GM12864 (cell line): ENCODE results near the gene RAET1G.

Experiments used
- DNase-seq: peaks from one replicate; pipeline ENCODE4 v3.0.0-alpha.2; 2011; ENCODE audit warnings: low read depth
- H3K4me3 ChIP-seq: 2 replicates; pipeline ENCODE4 v1.5.1; 2011; ENCODE audit warnings: mild to moderate bottlenecking, low read depth, low read length, control low read depth
- TF ChIP-seq, protein P1 (sequence below): IDR thresholded peaks from 2 replicates; pipeline ENCODE4 v1.5.1; 2011; ENCODE audit warnings: low read depth, mild to moderate bottlenecking, moderate library complexity, low read length, control low read depth, inconsistent platforms; ENCODE audit errors: missing control alignments

RAET1G gene

DNA sequence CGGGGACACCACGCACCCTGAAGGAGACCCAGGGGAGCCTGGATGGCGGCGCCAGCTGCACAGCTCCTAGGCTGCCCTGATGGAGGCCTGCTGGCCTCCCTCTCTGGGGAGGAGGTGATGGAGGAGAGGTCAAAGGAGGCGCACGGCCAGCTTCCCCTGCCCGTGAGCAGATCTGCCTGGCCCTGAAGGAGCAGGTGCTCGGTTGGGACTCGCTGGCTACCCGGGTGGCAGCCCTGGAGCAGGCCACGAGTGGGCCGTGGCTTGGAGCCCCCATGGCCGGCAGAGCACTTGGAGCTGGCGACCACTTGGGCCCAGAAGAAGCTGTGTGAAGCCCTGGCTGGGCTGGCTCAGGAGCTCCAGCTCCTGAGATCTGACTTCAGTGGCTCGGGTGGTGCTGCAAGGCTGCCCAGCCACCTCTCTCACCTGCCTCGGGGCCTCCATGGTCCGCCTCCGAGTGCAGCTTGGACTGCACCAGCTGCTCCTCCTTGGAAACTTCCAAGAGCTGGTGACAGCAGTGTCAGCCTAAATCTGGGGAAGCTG lies 17.5 kb downstream of the RAET1G start:
- H3K4me3 ChIP-seq: no peak overlapping the region
- TF ChIP-seq, protein P1, sequence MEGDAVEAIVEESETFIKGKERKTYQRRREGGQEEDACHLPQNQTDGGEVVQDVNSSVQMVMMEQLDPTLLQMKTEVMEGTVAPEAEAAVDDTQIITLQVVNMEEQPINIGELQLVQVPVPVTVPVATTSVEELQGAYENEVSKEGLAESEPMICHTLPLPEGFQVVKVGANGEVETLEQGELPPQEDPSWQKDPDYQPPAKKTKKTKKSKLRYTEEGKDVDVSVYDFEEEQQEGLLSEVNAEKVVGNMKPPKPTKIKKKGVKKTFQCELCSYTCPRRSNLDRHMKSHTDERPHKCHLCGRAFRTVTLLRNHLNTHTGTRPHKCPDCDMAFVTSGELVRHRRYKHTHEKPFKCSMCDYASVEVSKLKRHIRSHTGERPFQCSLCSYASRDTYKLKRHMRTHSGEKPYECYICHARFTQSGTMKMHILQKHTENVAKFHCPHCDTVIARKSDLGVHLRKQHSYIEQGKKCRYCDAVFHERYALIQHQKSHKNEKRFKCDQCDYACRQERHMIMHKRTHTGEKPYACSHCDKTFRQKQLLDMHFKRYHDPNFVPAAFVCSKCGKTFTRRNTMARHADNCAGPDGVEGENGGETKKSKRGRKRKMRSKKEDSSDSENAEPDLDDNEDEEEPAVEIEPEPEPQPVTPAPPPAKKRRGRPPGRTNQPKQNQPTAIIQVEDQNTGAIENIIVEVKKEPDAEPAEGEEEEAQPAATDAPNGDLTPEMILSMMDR: no peak
- no peak for DNase-seq

DNA sequence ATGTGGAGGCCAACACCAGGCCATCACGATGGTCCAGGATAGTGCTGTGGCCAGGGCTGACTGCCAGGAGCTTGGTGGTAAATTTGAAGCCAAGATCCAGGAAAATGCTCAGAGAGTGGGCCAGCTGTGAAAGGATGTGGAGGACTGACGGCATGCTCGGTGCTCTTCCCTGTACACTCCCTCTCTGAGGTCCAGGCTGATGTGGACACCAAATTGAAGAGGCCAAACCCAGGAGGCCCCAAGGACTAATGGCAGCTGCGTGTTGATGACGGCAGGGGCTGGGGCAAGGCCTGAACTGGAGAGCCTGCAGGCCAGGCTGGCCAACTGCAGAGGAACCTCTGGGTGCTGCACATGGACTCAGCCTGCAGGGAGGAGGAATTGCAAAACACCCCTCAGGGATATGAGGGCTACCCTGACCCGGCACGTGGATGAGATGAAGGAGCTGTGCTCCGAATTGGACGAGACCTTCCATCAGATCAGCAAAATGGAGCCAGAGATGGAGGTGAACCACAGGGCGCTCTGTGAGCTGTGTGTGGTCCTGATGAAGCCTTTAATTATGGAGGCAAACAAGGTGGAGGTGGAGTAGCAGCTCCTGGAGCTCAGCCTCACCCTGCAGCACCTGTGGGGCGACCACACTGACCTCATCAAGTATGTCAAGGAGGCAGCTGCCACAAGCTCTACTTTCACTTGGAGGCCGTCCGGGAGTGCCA lies 18.1 kb downstream of the RAET1G start:
- DNase-seq: no peak
- TF ChIP-seq, protein P1: no peak
- no peak overlapping the region for H3K4me3 ChIP-seq

DNA sequence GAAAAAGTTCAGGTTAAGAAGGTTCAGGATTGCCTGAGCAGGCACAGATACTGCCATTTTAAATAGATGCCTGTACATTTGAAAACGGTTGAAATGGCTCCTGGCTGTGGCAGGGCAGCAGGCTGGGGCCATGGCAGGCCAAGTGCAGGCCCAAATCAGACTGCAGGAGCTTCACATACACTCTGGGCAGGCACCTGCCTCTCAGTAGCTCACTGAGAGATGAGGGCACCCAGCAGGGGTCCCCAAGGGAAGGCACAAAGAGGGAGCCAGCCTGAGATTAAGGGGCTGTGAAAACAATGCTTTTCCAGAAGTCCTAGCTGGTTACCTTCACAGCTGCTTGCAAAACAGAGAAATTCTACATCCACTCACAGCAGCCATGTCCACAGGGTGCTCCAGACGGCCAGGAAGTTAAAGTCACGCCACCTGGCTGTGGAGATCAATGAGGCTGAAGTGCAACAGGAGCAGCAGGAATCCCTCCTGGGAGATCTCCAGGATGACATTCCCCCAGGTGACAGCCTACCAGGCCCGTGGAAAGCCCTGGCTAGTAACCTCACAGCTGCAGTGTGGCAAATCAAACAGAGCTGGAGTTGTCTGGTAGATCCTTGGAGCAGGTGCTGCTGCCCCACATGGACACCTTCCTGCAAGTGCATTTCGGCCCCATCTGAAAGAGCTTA lies 18.8 kb downstream of the RAET1G start:
- TF ChIP-seq, protein P1: no peak
- DNase-seq: no peak
- no peak overlapping the region for H3K4me3 ChIP-seq

DNA sequence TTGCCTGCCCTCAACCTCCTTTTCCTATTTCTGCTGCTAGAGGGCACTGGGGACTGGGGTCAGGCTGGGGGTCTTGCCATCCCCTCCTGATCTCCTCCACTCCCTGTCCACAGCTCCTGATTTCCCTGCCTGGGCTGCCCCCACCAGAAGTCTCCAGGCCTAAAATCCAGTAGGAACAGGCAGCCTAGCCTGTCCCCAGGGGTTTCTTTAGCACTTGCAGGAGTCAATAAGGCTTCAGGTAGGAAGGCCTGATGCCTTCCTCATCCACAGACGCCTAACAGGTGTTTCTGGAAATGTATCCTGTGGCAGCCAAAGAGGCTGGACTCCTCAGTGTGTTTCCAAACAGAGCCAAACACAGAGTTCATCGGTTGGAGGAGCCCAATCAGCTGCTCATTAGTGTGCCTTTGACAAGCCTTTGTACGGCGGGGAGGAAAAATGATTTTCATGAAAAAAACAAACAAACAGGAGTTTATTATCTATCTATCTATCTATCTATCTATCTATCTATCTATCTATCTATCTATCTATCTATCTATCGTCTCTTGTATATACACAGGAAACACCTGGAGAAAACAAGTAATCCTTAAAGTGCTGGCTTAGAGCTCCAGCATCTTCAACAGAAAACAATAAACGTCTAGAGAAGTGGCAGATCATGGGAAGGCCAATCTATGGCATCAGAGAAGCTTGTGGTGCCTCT lies 21.3 kb downstream of the RAET1G start:
- H3K4me3 ChIP-seq: no peak overlapping the region
- DNase-seq: no peak
- TF ChIP-seq, protein P1: no peak

DNA sequence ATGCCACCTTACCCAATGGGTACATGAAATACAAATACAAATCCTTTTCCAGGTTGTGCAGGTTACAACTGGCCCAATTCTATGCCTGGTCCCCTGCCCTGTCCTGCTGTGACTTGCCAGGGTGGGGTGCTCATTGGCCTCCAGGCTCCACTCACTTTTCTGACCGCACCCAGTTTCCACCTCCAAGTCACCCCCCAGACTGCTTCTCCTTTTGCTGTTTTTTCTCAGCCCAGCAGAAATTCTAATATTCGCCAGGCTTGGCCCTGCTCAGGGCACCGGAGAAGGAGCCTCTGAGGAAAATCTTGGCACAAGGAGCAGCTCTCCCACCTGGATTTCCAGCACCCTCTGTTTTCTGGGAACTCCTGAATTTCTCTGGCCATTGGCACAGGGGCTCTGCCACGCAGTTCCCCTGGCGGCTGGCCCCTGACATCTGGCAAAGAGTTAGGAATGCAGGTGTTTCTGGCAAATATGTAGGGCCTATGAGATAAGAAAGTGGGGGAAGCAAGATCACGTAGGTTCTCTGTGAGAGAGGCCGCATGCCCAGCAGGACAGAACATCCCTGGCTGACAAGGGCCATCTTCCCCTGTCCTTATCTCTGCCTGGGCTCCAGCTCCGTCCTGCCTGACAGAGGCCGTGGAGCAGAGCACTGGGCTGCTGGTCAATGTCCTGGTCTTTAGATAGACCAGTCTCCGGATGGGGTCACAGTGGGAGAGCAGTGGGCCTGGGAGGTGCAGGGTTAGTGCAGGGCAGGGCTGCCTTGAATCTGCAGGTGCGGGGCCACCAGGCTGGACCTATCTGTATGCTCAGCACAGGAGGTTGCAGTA lies 22.1 kb downstream of the RAET1G start:
- TF ChIP-seq, protein P1: no peak
- DNase-seq: no peak
- H3K4me3 ChIP-seq: no peak overlapping the region

DNA sequence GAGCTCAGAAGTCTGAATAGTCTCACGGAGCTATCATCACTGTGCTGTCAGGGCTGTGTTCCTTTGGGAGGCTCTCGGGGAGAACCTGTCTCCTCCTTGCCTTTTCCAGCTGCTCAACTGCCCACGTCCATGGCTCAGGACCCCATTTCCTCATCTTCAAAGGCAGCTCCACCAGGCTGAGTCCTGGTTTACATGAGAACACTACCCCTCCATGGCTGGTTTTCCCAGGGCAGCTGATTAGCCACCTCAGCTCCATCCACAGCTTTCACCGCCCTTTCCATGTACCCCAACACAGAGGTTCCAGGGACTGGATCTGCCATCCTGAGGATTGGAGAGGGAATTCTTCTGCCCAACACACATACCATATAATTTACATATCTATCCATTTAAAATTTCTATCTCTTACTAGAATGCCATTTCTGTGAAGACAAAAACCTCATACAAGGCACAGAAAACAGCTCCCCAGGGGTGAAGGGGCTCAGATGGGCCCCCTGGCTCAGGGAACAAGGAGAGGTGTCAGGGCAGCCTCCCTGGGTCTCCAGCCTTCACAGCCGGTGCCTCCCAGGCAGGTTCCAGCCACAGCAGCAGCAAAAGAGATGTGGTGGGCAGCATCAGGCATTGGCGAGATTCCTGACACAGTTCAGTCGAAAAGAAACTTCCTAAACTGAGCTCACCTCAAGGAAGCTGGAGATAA lies 22.8 kb downstream of the RAET1G start:
- TF ChIP-seq, protein P1: no peak

More for the DNA sequence above, 22.8 kb downstream of the RAET1G start:
- DNase-seq: no peak
- no peak overlapping the region for H3K4me3 ChIP-seq
